ENCODE results near the gene BEX2. TPM values are rescaled to one million over a fixed set of nuclear protein-coding genes. Genes with fewer than 3 reads are reported as not detected.

The BEX2 gene
- total RNA-seq, 1 donor from 2014 or later, result 11.7 TPM

GRCh38 chrX:103274284-103274683, 36.5 kb downstream of the BEX2 start:
- DNase-seq (ENCODE audit: low read depth), result no peak

Other genes with a start within 250 kb of the BEX2 start
- 1.3 and 1.7 TPM in 2 replicates for gene BEX1, start 246.8 kb downstream of the BEX2 start, total RNA-seq
- gene NXF3, start 217.8 kb downstream of the BEX2 start, total RNA-seq, result 0.26 and 0.75 TPM in 2 replicates
- gene BEX4, start 95.9 kb downstream of the BEX2 start, total RNA-seq, result 3.1 and 3.2 TPM in 2 replicates
- gene TCEAL8, start 55.8 kb downstream of the BEX2 start, total RNA-seq, result 119 and 141 TPM in 2 replicates
- not detected in 2 replicates for gene TCEAL5, start 34.2 kb downstream of the BEX2 start, total RNA-seq
- 54.0 and 66.3 TPM in 2 replicates for gene TCEAL7, start 19.2 kb upstream of the BEX2 start, total RNA-seq
- gene TCEAL9, start 45.5 kb upstream of the BEX2 start, total RNA-seq, result 158 and 197 TPM in 2 replicates
- 211 TPM in 2 replicates for gene BEX3, start 65.5 kb upstream of the BEX2 start, total RNA-seq
- gene RAB40A, start 208.5 kb upstream of the BEX2 start, total RNA-seq, result 0.26 and 0.32 TPM in 2 replicates

All from myocyte (in vitro differentiated cells).